HTERT RPE-1 (cell line): ENCODE results near the gene FKBP4.

Experiments
- in situ Hi-C: fragments of 300-500 bp; cut with MboI; formaldehyde crosslinking; loops from 4 replicates; pipeline ENCODE4 v1.14.3; 2020; ENCODE audit warnings: low sequenced_read_pairs

Gene FKBP4

DNA sequence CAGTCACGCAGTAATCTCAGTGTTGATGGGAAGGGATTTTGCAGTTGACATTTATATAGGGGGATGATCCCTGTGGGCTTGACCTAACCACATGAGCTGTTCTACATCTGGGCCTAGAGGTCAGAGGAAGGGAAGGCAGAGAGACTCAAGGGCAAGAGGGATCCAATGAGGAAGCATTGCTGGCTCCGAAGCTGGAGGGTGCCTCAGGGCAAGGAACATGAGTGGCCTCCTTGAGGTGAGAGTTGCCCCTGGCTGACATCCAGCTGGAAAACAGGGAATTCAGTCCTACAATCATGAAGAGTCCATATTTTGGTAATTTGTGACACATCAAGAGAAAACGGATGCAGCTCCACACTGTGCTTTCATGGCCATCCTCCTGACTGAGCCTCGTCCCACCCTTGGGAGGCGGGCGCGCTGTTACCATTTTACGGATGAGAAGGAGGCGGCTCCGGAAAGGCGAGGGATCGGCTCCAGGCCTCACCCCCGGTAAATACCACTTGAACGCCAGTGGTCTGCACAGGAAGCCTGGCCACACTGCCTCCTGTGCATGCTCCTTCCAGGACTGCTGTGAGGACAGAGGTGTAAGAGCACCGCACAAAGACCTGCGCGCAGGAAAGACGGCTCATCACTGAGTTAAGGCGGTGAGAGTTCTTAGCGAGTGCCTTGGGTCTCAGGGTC, 18.5 kb upstream of the FKBP4 start:
- in situ Hi-C loops = no loop called here

- in situ Hi-C loops = no loop called here
Observed at GRCh38 chr12:2779281-2779680, 15.5 kb upstream of the FKBP4 start.

DNA sequence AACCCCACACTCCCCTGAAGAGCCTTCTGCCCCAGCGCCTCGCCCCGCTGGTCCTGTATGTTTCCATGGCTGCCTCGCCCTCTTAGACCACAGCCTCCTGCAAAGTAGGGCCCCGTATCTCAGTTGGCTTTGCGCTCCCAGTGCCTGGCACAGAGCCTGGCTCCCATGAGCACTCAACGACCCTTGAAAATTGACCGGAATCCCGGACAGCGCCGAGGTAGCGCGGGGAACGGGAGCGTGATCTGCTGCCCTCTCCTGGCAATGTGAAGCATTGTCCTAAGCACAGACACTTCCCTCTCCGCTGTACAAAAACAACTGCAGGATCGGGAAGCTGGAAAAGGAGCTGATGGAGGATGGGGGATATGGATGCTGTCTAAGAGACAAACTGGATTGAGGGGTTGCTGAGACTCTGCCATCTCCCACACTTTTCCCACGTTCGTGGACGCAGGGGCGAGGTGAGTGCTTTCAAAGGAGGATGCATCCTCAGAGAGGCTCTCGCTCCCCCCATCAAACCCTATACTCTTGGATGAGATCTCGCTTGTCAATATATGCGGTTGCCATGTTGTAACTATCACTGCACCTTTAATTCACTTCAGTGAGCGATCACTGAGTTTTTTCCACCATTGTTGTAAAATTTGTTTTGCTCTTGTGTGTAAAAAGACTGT, 10.7 kb upstream of the FKBP4 start:
- in situ Hi-C loops = no loop called here

DNA sequence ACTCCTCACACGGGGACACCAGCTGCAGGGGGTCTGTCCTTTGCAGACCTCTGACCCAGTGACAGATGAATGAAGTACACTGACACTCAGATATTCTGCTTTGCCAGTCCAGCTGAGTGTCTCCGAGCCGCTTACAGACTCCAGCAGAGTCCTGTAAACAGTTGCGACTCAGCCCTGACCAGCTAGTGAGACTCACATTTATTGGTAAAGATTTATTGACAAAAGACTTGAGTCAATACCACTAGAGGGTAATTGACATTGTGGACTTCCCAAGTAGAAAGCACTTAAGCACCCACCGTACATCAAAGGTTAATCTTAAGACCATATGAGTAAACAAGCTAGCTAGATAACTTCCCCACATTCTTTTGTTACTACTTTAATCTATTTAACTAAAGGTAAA, 9.8 kb upstream of the FKBP4 start:
- in situ Hi-C loops = no loop called here

GRCh38 chr12:2791089-2791488, 3.7 kb upstream of the FKBP4 start:
- in situ Hi-C loops = no loop called here

DNA sequence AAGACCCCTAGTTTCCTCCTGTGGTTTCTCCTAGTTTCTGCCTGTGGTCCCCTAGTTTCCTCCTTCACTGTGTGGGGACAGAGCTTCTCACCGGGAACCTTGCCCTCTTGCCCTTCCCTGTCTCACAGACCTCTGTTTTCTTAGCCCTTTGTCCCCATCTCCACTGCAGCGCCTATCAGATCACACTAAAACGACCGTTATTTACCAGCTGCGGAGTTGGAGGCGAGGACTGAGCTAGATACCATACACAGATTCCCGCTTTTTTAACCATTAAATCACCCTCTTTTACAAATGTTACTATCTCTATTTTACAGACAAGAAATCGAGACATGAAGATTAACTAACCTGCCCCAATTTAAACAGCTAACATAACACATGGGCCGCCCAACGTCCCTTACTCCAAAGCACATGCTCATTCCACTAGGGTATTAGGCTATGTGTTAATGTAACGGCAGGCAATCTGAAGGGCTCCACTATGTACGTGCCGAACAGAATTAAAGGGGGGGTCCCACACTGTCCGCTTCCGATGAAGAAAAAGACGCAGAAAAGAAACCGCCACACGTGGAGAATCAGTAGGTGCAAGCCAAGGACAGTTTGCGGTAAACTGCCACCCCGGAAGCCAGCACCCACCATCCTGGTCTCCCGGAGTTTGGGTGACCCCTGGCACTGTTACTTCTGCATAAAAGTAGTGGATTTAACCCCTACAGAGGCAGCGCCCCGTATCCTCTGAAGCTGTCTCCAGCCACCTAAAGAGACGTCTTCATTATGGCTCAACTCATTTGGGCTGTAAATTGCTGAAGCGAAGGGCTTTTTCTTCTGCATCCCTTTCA, 1.9 kb upstream of the FKBP4 start:
- in situ Hi-C loops = no loop called here

- in situ Hi-C loops = no loop called here
Observed at GRCh38 chr12:2793561-2793960, 1.2 kb upstream of the FKBP4 start.

- in situ Hi-C loops = no loop called here
Observed at GRCh38 chr12:2794191-2794735, 507 bp upstream of the FKBP4 start.

DNA sequence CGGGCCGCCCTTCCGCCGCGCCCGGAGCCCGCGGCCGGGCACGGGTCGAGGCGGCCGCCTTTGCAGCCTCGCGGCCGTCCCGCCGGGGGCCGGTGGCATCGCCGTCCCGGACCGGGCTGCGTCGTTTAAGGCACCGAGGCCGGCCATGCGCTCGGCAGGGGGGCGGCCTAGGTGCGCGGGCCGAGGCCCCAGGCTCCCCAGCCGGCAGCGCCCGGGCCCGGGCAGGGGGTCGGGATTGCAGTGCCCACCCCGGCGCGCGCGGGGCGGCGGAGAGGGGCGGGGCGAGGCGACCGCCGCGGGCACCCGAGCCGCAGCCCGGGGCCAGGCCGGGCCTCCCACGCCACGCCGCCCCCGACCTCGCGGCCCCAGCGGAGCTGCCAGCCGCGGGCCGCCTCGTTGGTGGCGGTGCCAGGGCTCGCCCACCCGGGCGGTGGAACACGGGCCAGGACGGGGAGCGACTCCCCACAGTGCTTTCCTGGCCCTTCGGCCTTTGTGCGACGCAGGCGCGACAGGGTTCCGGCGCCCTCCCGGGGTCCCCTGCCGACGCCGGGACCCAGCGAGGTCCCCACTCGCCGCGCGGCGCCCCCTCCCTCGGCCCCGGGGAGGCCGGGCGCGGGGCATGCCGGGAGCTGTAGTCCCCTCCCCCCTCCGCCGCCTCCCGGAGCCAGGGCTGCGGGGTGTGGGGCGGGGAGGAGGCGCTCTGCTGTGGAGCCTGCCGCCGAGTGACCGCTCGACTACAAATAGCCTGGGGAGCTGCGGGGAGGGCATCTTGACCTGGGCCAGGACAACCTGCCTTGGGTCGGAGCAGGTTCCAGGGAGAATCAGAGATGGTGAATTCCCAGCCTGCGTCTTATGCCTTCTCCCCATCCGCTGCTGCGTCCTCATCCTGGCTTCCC, 769 bp downstream of the FKBP4 start:
- in situ Hi-C loops = no loop called here

DNA sequence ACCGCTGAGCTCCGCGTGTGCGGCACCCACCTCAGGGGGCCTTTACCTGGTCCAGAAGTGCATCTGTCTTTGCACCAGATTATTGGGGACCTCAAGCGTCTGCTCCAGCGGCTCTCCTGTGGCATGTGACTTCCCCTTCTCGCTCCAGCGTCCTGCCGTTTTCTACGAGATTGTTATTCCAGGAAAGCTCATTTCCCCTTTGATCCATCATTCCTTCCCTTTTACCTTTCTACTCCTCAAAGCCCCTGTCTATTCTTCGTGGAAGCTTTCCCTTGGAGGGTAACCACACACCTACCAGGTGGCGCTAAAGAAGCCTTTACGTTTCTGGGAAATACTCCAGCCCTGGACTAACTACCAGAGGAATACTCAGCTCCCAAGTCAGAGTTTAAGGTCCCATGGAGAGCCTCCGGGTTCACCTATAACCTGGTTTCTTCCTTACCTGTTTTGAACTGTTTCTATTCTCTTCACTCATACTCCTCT, 1.5 kb downstream of the FKBP4 start:
- in situ Hi-C loops = no loop called here

GRCh38 chr12:2797721-2798418, 3.1 kb downstream of the FKBP4 start:
- in situ Hi-C loops = no loop called here

DNA sequence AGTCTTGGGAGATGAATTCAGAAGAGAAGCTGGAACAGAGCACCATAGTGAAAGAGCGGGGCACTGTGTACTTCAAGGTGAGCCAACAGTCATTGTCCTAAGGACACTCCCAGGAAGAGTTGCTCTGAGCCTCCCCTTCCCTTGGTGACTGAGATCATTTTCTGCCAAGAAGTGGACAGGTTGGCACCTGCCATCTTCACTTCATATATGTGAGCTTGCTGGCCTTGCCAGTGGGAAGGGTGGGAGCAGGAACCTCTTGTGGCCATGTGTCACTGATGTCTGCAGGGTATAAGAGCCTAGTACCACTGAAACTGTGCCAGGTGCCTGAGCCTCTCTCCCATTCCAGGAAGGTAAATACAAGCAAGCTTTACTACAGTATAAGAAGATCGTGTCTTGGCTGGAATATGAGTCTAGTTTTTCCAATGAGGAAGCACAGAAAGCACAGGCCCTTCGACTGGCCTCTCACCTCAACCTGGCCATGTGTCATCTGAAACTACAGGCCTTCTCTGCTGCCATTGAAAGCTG, 5.3 kb downstream of the FKBP4 start:
- in situ Hi-C loops = no loop called here

DNA sequence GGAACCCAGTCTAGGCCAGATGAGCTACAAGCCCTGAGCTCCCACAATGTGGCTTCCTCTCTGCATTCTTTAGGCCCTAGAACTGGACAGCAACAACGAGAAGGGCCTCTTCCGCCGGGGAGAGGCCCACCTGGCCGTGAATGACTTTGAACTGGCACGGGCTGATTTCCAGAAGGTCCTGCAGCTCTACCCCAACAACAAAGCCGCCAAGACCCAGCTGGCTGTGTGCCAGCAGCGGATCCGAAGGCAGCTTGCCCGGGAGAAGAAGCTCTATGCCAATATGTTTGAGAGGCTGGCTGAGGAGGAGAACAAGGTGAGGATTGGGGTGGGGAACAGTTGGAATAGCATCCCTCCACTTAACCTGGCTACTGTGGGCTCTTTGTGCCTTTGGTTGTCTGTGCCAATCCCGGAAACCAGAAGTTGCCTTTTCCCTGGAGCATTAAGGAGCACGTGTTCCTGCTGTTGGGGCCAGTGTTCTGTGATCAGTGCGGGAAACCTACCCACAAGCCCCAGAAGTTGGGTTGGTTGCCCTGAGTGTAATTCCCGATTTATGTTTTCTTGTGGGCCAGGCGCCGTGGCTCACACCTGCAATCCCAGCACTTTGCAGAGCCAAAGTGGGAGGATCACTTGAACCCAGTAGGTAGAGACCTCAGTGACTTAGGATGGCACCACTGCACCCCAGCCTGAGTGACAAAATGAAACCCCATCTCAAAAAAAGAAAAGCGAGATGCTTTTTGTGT, 6.4 kb downstream of the FKBP4 start:
- in situ Hi-C loops = no loop called here

DNA sequence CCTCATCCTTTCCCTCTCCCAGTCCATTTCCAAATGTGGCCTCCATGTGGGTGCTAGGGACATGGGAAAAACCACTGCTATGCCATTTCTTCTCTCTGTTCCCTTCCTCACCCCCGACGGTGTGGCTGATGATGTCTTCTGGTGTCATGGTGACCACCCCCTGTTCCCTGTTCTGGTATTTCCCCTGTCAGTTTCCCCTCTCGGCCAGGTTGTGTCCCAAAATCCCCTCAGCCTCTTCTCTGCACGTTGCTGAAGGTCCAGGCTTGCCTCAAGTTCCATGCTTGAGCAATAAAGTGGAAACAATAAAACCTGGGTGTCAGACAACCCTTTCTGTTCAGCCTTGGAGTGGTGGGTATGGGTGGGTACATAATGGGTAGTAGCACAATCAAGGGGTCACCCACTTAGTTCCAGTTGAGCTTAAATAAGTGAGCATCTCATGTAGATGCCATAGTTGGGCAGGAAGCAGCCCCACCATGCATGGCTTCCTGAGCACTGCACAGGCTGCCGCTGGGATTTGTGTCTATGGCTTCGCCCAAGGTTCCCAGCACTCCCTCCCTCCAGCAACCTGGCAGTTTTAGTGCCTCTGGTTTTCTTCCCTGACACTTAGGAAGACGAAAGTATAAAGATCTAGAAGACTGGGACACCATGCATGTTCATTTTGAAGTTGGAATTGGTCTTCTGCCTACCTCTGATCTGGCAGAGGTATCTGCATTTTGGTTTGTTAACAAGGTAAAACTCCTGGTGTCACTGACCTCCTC, 9.0 kb downstream of the FKBP4 start:
- in situ Hi-C loops = no loop called here

DNA sequence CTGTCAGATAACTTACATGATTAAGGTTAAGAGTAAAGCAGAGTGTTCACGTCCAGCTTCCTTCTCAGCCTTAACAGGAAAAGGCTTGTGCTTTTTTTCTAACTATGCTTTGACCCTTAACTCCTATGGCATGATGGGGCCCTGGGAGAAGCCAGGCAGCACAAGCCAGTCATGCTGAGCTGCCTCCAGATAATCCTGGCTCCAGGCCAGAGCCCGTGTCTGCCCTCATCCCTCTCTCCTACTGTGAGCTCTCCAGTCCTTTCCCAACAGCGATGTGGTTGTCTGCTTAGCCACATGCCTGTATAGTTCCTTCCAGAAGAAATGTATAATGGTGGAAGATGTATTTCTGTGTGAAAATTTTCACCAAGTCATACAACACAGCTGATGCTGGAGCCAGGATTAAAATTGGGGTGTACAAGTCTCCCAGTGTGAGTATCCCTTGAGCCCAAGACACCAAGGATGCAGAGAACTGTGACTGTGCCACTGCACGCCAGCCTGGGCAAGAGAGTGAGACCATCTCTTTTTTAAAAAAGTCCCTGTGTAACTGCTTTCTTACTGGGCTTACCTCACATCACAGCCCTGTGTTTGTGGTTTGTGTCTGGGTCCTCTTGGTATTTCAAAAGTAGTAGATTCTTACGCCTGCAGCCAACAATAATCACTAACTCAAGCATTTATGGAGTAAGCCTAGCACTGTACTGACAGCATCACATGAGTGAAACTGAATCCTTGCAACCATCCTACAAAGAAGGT, 9.8 kb downstream of the FKBP4 start:
- in situ Hi-C loops = no loop called here

- in situ Hi-C loops = no loop called here
Observed at GRCh38 chr12:2805143-2805520, 10.4 kb downstream of the FKBP4 start.

DNA sequence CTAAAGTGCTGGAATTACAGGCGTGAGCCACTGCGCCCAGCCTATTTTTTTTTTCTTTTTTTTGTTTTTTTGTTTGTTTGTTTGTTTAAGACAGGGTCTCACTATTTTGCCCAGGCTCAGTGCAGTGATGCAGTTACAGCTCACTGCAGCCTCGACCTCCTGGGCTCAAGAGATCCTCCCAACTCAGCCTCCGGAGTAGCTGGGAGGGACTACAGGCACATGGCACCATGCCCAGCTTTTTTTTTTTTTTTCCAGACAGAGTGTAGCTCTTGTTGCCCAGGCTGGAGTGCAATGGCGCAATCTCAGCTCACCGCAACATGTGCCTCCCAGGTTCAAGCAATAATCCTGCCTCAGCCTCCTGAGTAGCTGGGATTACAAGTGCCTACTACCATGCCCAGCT, 11.9 kb downstream of the FKBP4 start:
- in situ Hi-C loops = no loop called here

DNA sequence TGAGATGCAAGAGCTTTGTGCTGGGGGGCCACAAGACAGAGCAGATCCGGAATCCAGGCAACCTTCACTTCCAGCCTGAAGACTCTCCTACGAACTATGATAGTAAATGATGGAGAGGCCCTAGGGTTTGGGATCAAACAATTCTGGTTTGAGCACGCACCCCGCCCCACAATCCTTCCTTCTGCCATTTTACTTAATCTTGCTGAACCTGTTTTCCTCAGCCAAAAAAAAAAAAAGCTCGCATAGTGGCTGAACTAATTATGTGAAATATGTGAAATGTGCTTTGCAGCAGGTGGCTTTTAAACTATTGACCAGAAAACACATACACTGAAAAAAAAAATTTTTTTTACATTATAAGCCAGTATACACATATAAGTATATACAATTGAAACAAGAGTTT, 17.0 kb downstream of the FKBP4 start:
- in situ Hi-C loops = no loop called here
